ENCODE data around the gene LRRIQ1.

LRRIQ1 gene

GRCh38 chr12:85225501-85225900 is 189.3 kb downstream of the LRRIQ1 start:
- no peak for DNase-seq

GRCh38 chr12:85237327-85237726 is 201.2 kb downstream of the LRRIQ1 start:
- no peak for DNase-seq

- DNase-seq = no peak
Observed at GRCh38 chr12:85244561-85244960, 208.4 kb downstream of the LRRIQ1 start.

GRCh38 chr12:85253853-85254252 is 217.7 kb downstream of the LRRIQ1 start:
- no peak for DNase-seq

GRCh38 chr12:85257671-85258070 is 221.5 kb downstream of the LRRIQ1 start:
- no peak for DNase-seq

GRCh38 chr12:85260447-85260846 is 224.3 kb downstream of the LRRIQ1 start:
- DNase-seq = no peak

GRCh38 chr12:85260896-85261295 is 224.7 kb downstream of the LRRIQ1 start:
- DNase-seq = no peak

- DNase-seq = no peak
Observed at GRCh38 chr12:85266356-85266755, 230.2 kb downstream of the LRRIQ1 start.

- no peak for DNase-seq
Observed at GRCh38 chr12:85273381-85274314, 237.5 kb downstream of the LRRIQ1 start.

- no peak for DNase-seq
Observed at GRCh38 chr12:85274315-85274651, 238.1 kb downstream of the LRRIQ1 start.

- DNase-seq = no peak
Observed at GRCh38 chr12:85275374-85275773, 239.2 kb downstream of the LRRIQ1 start.

- DNase-seq = no peak
Observed at GRCh38 chr12:85277191-85277590, 241.0 kb downstream of the LRRIQ1 start.

- no peak for DNase-seq
Observed at GRCh38 chr12:85277900-85278597, 241.9 kb downstream of the LRRIQ1 start.

GRCh38 chr12:85278598-85279448 is 242.7 kb downstream of the LRRIQ1 start:
- no peak for DNase-seq

- DNase-seq = no peak
Observed at GRCh38 chr12:85279449-85280164, 243.5 kb downstream of the LRRIQ1 start.

- DNase-seq = no peak
Observed at GRCh38 chr12:85280165-85280983, 244.2 kb downstream of the LRRIQ1 start, which contains the start of gene ALX1. Gene ALX1 (plus strand): TSS chr12:85280220. CDS start chr12:85280262, 42 bp downstream.

- DNase-seq = no peak
Observed at GRCh38 chr12:85280984-85281630, 245.0 kb downstream of the LRRIQ1 start.

GRCh38 chr12:85281636-85282312 is 245.6 kb downstream of the LRRIQ1 start:
- no peak for DNase-seq

- DNase-seq = no peak
Observed at GRCh38 chr12:85283560-85283959, 247.4 kb downstream of the LRRIQ1 start.
